ENCODE results near the gene COG2. TPM values are rescaled to one million over a fixed set of nuclear protein-coding genes. Genes with fewer than 3 reads are reported as not detected.
A peak's percentile ranks its signal among the peaks of the same experiment; 100 is the strongest.
"Not testable (repeated sequence)": the region's sequence is repeated elsewhere in the genome, so short reads cannot be mapped to it uniquely, and the experiment has no call there.

COG2 gene
- total RNA-seq, 1 donor from 2014 or later = 25.9 TPM

DNA sequence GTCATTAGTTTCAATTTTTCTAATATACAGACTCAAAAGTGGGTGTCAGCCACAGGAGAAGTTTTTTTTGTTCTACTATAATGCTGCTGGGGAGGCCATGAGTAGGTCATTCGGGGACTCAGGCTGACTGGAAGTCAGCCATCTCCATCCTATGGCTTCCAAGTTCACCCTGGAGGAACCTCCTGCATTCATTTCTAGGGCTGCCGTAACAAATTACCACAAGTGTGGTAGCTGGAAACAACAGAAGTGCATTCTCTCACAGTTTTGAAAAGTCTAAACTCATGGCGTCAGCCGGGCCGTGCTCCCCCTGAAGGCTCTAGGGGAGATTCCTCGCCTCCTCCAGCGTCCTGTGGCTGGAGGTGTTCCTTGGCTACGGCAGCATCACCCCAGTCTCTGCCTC, 53.9 kb downstream of the COG2 start:
- DNase-seq (ENCODE audit: low read depth) (no peak), FAIRE-seq (no peak)
- peaks cover 2% of the 10 kb centered on the region for H3K9me3 Mint-ChIP-seq (ENCODE audit: unreplicated experiment)
- Histone ChIP-seq H3K4me3 (ENCODE audit: insufficient read depth, low read depth, low read length) (no peak overlapping the region), H3K36me3 (ENCODE audit: insufficient read depth, low read length) (peaks cover 12% of the 10 kb centered on the region), H3K79me2 (ENCODE audit: insufficient read depth, low read length) (no peaks in the 10 kb centered on the region), H3K27ac (ENCODE audit: low read depth, low read length) (no peak overlapping the region), H4K20me1 (ENCODE audit: insufficient read depth, low read length) (no peaks in the 10 kb centered on the region), H3K4me1 (ENCODE audit: insufficient read depth, low read length) (no peaks in the 10 kb centered on the region), H3K9me3 (ENCODE audit: insufficient read depth, low read depth, low read length) (no peaks in the 10 kb centered on the region), H2AFZ (ENCODE audit: low read depth, low read length) (no peak overlapping the region), H3K27me3 (ENCODE audit: insufficient read depth, low read length) (peaks cover 5% of the 10 kb centered on the region), H3K9ac (ENCODE audit: low read length) (no peak overlapping the region), H3K4me2 (ENCODE audit: low read length) (no peak overlapping the region)
- peaks cover 9% of the 10 kb centered on the region for H3K27me3 Mint-ChIP-seq (ENCODE audit: low read depth, unreplicated experiment)
- no peak overlapping the region for H3K4me3 Mint-ChIP-seq (ENCODE audit: unreplicated experiment)
- H3K4me1 Mint-ChIP-seq (ENCODE audit: low read depth, unreplicated experiment) = peaks cover 6% of the 10 kb centered on the region
- peaks cover 18% of the 10 kb centered on the region for H3K36me3 Mint-ChIP-seq (ENCODE audit: low read depth, unreplicated experiment)
- TF ChIP-seq, protein P1, sequence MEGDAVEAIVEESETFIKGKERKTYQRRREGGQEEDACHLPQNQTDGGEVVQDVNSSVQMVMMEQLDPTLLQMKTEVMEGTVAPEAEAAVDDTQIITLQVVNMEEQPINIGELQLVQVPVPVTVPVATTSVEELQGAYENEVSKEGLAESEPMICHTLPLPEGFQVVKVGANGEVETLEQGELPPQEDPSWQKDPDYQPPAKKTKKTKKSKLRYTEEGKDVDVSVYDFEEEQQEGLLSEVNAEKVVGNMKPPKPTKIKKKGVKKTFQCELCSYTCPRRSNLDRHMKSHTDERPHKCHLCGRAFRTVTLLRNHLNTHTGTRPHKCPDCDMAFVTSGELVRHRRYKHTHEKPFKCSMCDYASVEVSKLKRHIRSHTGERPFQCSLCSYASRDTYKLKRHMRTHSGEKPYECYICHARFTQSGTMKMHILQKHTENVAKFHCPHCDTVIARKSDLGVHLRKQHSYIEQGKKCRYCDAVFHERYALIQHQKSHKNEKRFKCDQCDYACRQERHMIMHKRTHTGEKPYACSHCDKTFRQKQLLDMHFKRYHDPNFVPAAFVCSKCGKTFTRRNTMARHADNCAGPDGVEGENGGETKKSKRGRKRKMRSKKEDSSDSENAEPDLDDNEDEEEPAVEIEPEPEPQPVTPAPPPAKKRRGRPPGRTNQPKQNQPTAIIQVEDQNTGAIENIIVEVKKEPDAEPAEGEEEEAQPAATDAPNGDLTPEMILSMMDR (IDR thresholded peaks at IDR 0.05; ENCODE audit: insufficient read depth, low read depth, low read length) = no peak
- no peak for TF ChIP-seq EZH2 (IDR thresholded peaks at IDR 0.05; ENCODE audit: insufficient read depth, low read length)
- H3K27ac Mint-ChIP-seq (ENCODE audit: unreplicated experiment) = no peak overlapping the region

- Histone ChIP-seq H2AFZ (ENCODE audit: low read depth, low read length) (no peak overlapping the region), H3K27me3 (ENCODE audit: insufficient read depth, low read length) (peaks cover 8% of the 10 kb centered on the region), H3K36me3 (ENCODE audit: insufficient read depth, low read length) (peaks cover 5% of the 10 kb centered on the region), H3K27ac (ENCODE audit: low read depth, low read length) (no peak overlapping the region), H3K9me3 (ENCODE audit: insufficient read depth, low read depth, low read length) (no peaks in the 10 kb centered on the region), H3K4me1 (ENCODE audit: insufficient read depth, low read length) (no peaks in the 10 kb centered on the region), H3K4me2 (ENCODE audit: low read length) (no peak overlapping the region), H3K79me2 (ENCODE audit: insufficient read depth, low read length) (no peaks in the 10 kb centered on the region), H3K4me3 (ENCODE audit: insufficient read depth, low read depth, low read length) (no peak overlapping the region), H3K9ac (ENCODE audit: low read length) (no peak overlapping the region), H4K20me1 (ENCODE audit: insufficient read depth, low read length) (no peaks in the 10 kb centered on the region)
- Mint-ChIP-seq H3K4me3 (ENCODE audit: unreplicated experiment) (no peak overlapping the region), H3K27me3 (ENCODE audit: low read depth, unreplicated experiment) (peaks cover 9% of the 10 kb centered on the region), H3K36me3 (ENCODE audit: low read depth, unreplicated experiment) (peaks cover 18% of the 10 kb centered on the region), H3K9me3 (ENCODE audit: unreplicated experiment) (peaks cover 2% of the 10 kb centered on the region), H3K27ac (ENCODE audit: unreplicated experiment) (no peak overlapping the region), H3K4me1 (ENCODE audit: low read depth, unreplicated experiment) (peaks cover 6% of the 10 kb centered on the region)
- TF ChIP-seq, protein P1 (IDR thresholded peaks at IDR 0.05; ENCODE audit: insufficient read depth, low read depth, low read length) = no peak
- TF ChIP-seq EZH2 (IDR thresholded peaks at IDR 0.05; ENCODE audit: insufficient read depth, low read length) = no peak
- FAIRE-seq (no peak), DNase-seq (ENCODE audit: low read depth) (peak; percentile 34)
These were observed 54.6 kb downstream of the COG2 start for GRCh38 chr1:230696722-230697437.

DNA sequence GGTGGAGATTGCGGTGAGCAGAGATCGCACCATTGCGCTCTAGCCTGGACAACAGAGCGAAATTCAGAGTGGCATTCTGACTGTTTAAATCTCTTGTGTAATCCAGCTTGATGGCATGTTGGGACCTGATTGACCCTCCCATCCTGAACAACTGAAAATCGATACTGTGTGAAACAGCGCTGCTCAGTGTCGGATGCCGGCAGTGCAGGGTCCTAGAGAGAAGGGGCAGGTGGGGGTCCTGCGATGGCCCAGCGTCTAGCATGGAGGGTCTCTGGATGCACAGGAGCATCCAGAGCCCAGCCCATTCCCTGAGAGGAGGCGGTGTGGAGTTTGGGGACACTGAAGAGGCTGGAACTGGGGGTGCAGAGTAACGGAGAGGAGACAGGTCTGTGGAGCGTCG, 55.8 kb downstream of the COG2 start:
- Mint-ChIP-seq H3K4me1 (ENCODE audit: low read depth, unreplicated experiment) (peaks cover 6% of the 10 kb centered on the region), H3K9me3 (ENCODE audit: unreplicated experiment) (peaks cover 4% of the 10 kb centered on the region), H3K27me3 (ENCODE audit: low read depth, unreplicated experiment) (peaks cover 10% of the 10 kb centered on the region), H3K27ac (ENCODE audit: unreplicated experiment) (no peak overlapping the region), H3K4me3 (ENCODE audit: unreplicated experiment) (no peak overlapping the region), H3K36me3 (ENCODE audit: low read depth, unreplicated experiment) (peaks cover 16% of the 10 kb centered on the region)
- Histone ChIP-seq H3K4me3 (ENCODE audit: insufficient read depth, low read depth, low read length) (no peak overlapping the region), H3K4me2 (ENCODE audit: low read length) (no peak overlapping the region), H2AFZ (ENCODE audit: low read depth, low read length) (no peak overlapping the region), H3K4me1 (ENCODE audit: insufficient read depth, low read length) (no peaks in the 10 kb centered on the region), H3K27ac (ENCODE audit: low read depth, low read length) (no peak overlapping the region), H3K27me3 (ENCODE audit: insufficient read depth, low read length) (peaks cover 8% of the 10 kb centered on the region), H3K79me2 (ENCODE audit: insufficient read depth, low read length) (no peaks in the 10 kb centered on the region), H3K36me3 (ENCODE audit: insufficient read depth, low read length) (peaks cover 3% of the 10 kb centered on the region), H4K20me1 (ENCODE audit: insufficient read depth, low read length) (no peaks in the 10 kb centered on the region), H3K9me3 (ENCODE audit: insufficient read depth, low read depth, low read length) (no peaks in the 10 kb centered on the region), H3K9ac (ENCODE audit: low read length) (no peak overlapping the region)
- no peak for TF ChIP-seq EZH2 (IDR thresholded peaks at IDR 0.05; ENCODE audit: insufficient read depth, low read length)
- TF ChIP-seq, protein P1 (IDR thresholded peaks at IDR 0.05; ENCODE audit: insufficient read depth, low read depth, low read length) = no peak
- DNase-seq (ENCODE audit: low read depth) (no peak), FAIRE-seq (no peak)

DNA sequence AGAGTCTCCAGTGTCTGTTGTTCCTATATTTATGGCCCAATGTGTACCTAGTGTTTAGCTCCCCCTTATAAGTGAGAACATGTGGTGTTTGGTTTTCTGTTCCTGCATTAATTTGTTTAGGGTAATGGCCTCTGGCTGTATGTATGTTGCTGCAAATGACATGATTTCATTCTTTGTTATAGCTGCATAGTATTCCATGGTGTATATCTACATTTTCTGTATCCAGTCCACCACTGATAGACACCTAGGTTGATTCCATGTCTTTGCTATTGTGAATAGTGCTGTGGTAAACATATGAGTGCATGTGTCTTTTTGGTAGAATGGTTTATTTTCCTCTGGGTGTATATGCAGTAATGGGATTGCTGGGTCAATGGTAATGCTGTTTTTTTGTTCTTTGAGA, 56.7 kb downstream of the COG2 start:
- H3K27ac Mint-ChIP-seq (ENCODE audit: unreplicated experiment); H2AFZ ChIP-seq (ENCODE audit: low read depth, low read length); H4K20me1 ChIP-seq (ENCODE audit: insufficient read depth, low read length); H3K4me2 ChIP-seq (ENCODE audit: low read length); H3K9me3 ChIP-seq (ENCODE audit: insufficient read depth, low read depth, low read length); H3K27me3 ChIP-seq (ENCODE audit: insufficient read depth, low read length); H3K36me3 ChIP-seq (ENCODE audit: insufficient read depth, low read length); DNase-seq (ENCODE audit: low read depth); H3K9me3 Mint-ChIP-seq (ENCODE audit: unreplicated experiment); H3K79me2 ChIP-seq (ENCODE audit: insufficient read depth, low read length); H3K4me1 Mint-ChIP-seq (ENCODE audit: low read depth, unreplicated experiment); FAIRE-seq; H3K4me1 ChIP-seq (ENCODE audit: insufficient read depth, low read length); H3K27ac ChIP-seq (ENCODE audit: low read depth, low read length); H3K9ac ChIP-seq (ENCODE audit: low read length); H3K4me3 ChIP-seq (ENCODE audit: insufficient read depth, low read depth, low read length); H3K4me3 Mint-ChIP-seq (ENCODE audit: unreplicated experiment): not testable (repeated sequence)
- Mint-ChIP-seq H3K36me3 (ENCODE audit: low read depth, unreplicated experiment) (peaks cover 12% of the 10 kb centered on the region), H3K27me3 (ENCODE audit: low read depth, unreplicated experiment) (peaks cover 10% of the 10 kb centered on the region)

Measured in astrocyte (in vitro differentiated cells and primary cell).